Kasumi-1 (cell line): Measurements from ENCODE around the gene WIPF1.

ENCODE experiments used
- DNase-seq, 2 experiments: peaks; one replicate each; lab custom pipeline; 2025; lab: John Stamatoyannopoulos, UW

The WIPF1 gene

DNA sequence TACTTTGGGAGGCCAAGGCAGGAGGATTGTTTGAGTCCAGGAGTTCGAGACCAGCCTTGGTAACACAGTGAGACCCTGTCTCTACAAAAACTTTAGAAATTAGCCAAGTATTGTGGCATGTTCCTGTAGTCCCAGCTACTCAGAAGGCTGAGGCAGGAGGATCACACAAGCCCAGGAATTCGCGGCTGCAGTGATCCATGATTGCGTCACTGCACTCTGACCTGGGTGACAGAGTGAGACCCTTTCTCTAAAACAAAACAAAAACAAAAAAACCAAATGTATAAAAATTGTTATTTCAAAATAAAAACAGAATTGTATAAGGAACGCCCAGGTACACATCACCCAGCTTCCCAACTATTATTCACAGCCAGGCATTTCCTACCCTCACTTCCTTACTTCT, 56.7 kb downstream of the WIPF1 start:
- DNase-seq: no peak

DNA sequence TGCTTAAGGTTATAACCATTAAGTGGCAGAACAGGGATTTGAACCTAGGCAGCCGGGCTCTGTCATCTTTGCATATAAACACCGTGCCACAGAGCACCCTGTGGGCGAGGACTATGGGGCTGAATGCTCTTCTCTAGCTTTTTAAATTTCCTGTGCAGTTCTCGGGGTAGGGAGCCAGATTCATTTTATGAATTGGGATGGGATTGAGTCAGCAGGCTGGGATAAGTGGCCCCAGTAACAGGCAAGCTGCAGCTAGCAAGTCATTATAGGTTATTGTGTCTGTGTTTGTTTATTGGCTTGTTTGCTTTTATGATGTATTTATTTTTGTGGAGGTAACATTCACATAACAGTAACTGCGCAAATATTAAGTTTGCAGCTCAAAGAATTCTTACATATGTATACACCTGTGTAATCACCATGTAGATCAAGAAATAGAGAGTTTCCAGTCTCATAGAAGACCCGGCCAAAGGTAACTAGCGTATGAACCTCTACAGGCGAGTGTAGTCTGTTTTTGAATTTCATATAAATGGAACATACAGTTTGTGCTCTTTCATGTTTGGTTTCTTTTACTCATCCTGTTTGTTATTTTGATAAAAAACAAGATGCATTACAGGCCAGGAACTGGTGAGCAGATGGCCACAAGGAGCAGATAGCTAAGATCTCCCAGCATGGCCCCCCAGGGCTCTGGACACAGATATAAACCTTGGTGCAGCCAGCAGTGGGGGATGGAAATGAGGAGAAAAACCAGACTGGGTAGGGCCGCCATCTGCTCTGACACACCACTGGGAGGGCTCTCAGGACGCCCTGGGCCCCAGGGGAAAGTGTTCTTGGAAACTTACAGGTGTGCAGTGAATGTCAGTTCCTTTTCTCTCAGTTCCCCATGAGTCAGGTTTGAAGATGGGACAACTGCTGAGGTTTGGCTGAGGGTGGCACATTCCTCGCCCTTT, 61.6 kb downstream of the WIPF1 start:
- no peak for DNase-seq

DNA sequence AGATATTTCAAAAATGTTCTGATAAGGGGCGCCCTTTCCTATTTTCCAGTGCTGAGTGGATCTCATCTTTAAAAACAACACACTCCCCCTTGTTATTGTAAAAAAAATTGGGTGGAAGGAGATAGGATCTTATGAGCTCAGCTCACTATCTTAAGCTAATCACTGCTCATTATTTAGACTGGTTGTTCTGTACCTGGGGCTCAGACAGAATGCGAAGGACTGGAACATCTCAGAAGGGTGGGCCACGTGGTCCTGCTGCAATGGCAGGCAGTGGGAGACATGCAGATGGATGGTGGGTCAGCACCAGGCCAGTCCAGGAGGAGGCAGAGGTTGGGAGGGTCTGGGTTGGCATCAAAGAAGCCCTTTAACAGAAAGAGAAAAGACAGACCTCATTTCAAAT, 62.5 kb downstream of the WIPF1 start:
- no peak for DNase-seq

DNA sequence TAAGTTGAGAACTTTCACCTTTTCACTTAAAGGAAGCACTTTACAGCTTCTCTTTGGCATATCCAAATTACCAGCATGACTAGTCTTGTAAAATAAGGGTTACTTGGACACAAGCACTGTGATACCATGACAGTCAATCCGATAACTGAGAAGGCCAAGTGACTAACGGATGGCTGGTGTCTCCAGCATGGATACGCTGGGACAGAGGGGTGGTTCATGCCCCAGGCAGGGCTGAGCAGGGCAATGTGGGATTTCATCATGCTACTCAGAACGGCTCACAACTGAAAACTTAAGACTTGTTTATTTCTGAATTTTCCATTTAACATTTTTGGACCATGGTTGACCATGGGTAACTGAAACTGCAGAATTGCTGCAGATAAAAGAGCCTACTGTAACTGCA, 67.7 kb downstream of the WIPF1 start:
- no peak for DNase-seq

DNA sequence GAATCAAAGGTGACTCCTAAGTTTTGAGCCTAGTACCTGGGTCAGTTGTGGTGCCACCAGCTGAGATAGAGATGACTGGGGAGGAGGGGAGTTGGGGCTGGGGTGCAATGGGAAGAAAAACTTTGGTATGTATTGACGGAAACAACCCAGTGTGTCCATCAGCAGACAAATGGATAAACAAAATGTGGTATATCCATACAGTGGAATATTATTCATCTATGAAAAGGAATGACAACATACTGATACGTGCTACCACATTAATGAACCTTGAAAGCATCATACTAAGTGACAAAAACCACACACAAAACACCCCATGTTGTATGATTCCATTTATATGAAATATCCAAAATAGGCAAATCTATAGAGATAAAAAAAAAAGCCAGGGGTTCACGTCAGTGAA, 69.6 kb downstream of the WIPF1 start:
- no peak for DNase-seq

DNA sequence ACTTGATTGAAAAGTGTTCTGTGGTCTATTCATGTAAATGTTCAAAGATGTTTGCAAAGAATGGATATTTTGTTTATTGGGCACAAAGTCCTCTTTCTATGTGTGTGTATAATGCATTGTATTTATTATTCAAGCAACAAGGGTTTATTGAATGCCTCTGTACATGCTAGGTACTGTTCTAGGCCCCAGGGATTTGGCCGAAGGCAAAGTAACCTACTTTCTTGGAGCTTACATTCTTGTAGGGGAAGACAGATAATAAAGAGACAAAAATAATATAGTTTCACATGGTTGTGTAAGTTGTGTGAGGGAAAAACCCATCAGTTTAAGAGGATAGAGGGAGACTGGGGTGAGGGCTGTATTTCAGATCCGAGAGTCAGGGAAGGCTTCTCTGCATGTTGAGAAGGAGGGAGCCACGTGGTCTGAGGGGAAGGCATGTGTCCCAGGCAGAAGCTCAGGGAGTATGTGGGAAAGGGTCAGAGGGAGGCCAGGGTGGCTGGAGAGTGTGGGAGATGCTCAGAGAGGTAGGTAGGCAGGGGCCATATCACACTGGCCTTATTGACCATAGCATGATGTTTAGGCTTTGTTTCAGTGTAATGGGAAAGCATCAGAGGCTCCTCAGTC, 70.4 kb downstream of the WIPF1 start:
- DNase-seq: no peak

DNA sequence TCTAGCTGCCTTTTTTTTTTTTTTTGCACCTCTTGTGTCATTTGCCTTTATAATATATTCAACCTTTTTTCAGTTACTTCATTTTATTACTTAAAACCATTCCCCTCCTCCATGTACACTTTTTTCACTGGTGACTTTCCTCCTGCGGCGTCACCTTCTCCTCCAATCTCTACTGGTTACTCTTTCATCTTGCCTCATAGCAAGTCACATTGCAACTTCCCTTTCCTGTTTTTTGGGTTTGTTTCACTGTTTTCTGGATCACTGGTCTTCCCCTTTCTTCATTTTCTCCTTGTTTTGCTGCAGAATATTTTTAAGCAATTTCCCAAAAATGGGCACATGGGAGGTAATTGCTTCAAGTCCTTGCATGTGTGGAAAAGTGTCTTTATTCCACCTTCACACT, 73.1 kb downstream of the WIPF1 start:
- peak in 1 of 2 experiments; percentile 21 for DNase-seq

DNA sequence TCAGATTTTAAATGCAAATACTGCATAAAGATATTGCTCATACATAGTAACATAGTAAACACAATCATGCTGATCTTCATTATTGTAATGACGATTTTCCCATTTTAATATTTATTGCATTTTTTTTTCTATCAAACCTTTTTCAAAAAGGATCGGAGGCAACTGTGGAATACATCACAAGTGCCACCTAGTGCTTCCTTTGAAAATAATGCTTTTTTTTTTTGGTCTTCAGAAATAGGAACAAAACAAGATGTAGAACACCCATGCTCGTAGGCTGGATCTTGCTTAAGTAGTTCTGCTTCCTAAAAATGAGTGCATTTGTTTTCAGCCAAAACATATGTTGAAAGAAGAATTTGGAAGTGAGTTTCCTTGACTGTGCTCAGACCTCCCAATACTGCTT, 75.1 kb downstream of the WIPF1 start:
- peak; percentile 62 to 78 for DNase-seq

DNA sequence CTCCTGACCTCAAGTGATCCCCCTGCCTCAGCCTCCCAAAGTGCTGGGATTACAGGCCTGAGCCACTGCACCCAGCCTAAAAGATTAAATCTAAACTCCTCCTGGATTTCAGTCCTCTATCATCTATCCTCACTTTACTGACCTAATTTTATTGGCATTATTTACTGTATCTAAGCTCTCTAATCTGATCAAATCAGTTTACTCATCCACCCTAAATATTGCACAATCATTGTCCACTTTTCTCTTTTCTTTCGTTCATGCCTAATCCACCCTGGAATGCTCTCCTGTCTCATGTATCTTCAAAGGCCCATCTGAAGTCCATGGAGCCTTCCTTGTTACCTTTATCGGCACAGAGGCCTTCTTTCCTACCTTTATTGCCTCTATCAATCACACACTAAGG, 79.2 kb downstream of the WIPF1 start:
- no peak for DNase-seq

DNA sequence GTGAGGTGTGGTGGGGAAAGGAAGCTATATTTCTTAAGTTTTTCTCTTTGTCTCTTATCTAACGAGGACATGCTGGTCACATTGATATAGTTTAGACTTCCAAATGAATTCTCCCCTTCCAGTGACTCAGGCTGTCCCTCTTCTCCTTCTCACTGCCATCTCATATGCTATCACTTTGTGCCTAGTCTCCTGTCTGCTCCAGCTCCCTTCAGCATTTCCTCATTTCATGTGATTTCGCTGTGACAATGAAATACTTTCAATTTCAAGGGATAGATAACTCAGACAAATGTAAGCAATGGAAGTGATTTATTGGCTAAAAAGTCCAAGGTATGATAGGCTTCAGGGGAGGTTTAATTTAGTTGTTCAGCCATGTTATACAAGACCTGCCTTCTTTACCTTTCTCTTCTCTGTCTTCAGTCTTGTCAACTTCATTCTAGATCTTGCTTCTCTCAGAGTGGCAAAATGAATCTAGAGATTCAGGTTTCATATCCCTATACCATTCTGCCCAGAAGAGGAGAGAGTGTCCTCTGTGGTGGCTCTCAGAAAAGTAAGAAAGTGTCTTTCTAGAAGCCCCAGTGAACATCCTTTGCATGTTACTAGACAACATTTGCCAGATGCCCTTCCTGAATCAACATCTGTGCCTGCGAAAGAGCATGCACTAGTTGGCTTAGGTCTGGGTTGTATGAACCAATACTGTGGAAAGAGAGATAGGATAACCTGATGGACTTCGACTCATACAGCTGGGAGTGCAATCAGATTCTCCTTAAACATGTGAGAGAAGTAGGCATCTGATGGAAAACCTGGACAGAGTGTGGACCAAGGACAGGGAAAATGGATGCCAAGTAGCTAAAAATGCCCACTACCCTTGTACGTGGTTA, 80.9 kb downstream of the WIPF1 start:
- no peak for DNase-seq

DNA sequence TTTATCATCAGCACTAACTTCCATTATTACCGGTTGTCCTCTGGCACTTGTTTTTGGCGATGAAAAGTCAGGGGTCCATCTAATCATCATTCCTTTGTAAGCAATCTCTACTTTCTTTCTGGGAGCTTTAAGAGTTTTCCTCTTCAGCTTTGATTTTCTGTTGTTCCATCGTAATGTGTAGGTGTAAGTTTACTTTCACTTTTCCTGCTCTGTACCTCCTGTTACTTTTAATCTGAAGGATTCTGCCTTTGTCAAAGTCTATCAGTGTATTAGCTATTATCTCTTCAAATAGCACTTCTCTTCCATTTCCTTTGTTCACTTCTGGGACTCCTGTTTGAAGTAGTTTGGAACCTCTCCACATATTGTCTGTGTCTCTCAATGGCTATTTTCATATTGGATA, 85.3 kb downstream of the WIPF1 start:
- no peak for DNase-seq

DNA sequence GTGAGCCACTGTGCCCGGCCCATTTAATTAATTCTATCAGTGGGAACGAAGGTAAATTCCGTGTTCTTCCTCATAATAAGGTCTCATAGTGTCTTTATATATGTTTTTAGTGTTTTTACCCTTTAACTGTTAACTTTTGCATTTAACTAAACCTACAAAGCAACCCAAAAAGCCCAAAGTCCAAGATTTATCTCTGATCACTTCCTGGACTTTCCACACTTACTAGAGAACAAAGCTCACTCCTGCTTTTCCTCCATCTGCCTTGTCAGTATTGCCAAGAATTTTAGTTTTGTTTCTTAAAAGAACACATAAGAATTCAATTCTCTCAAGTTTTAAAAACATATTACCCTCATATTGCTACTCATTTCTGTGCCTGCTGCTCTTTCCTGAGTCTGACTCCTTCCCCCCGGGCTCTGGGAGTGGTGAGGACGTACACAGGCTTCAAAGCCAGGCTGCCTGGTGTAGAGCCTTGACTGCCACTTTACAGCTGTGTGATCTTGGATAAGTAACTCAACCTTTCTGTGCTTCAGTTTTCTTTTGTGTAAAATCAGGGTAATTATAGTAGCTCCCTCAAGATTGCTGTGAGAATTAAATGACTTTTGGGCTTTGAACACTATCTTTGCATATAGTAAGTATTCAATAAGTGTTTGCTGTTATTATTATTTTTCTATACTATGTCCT, 85.9 kb downstream of the WIPF1 start:
- DNase-seq: no peak

DNA sequence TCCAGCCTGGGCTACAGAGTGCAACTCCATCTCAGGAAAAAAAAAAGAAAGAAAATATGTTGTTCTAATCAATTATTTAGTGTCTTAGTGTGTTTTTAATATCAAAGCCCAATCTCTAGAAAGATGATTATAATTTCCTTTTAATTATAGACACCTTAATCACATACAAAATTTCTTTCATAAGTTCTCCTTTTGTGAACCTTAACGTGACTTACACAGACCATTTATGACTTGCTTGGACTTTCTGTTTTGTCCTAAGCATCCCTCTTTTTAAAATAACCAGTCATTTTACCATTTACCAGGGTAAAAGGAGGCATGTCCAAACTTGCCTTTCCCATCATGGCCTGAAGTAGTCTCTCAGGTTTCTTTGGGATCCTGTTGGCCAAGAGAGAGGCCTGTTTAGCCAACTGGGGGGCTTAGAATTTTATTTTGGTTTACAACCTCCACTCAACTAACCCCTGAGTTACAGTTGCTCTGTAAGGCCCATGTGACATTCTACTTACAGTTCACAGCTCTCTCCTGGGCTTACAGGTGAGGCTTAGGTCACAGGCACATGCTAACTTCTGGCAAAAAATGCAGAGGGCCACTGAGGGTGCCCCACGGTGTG, 86.9 kb downstream of the WIPF1 start:
- DNase-seq: peak; percentile 29 to 41
